Neuronal stem cell (in vitro differentiated cells): Measurements from ENCODE around the gene KIAA1671.

ENCODE experiments used
- DNase-seq: peaks from one replicate; pipeline ENCODE4 v3.0.0-alpha.2; 2013; ENCODE audit warnings: low spot score
- H2AFZ ChIP-seq: one replicate; pipeline ENCODE4 v1.6.1; 2013; ENCODE audit warnings: mild to moderate bottlenecking, low read length, inconsistent platforms
- H2AK5ac ChIP-seq: 2 replicates; pipeline ENCODE4 v1.6.1; 2013; ENCODE audit warnings: low read depth, mild to moderate bottlenecking, inconsistent platforms, low read length, moderate library complexity, mixed read lengths
- H2BK120ac ChIP-seq: 2 replicates; pipeline ENCODE4 v1.6.1; 2013; ENCODE audit warnings: low read depth, mild to moderate bottlenecking, inconsistent platforms, low read length, moderate library complexity, mixed read lengths
- H2BK12ac ChIP-seq: one replicate; pipeline ENCODE4 v1.6.1; 2013; ENCODE audit warnings: low read length, inconsistent platforms
- H2BK15ac ChIP-seq: 2 replicates; pipeline ENCODE4 v1.6.1; 2013; ENCODE audit warnings: mild to moderate bottlenecking, low read length, inconsistent platforms, mixed read lengths
- H2BK5ac ChIP-seq: one replicate; pipeline ENCODE4 v1.6.1; 2013; ENCODE audit warnings: inconsistent platforms, mild to moderate bottlenecking, low read length, moderate library complexity
- H3K14ac ChIP-seq: one replicate; pipeline ENCODE4 v1.6.1; 2013; ENCODE audit warnings: low read length, inconsistent platforms
- H3K18ac ChIP-seq: 2 replicates; pipeline ENCODE4 v1.6.1; 2013; ENCODE audit warnings: low read length, inconsistent platforms
- H3K23ac ChIP-seq: 2 replicates; pipeline ENCODE4 v1.6.1; 2013; ENCODE audit warnings: low read depth, mild to moderate bottlenecking, mixed read lengths, low read length, inconsistent platforms; ENCODE audit not compliant: poor library complexity
- H3K27ac ChIP-seq: replicated peaks from 3 replicates; pipeline ENCODE4 v1.5.1; 2013; ENCODE audit warnings: low read length, inconsistent platforms
- H3K27me3 ChIP-seq, 3 experiments: 2 replicates each; pipeline ENCODE4 v1.6.1; 2013; ENCODE audit warnings: low read length in 3 of 3, mild to moderate bottlenecking in 2 of 3, inconsistent platforms in 1 of 3, low read depth in 1 of 3, mixed read lengths in 1 of 3, moderate library complexity in 1 of 3; ENCODE audit not compliant: control insufficient read depth in 3 of 3, insufficient read depth in 3 of 3
- H3K36me3 ChIP-seq, 2 donors: replicated peaks in 1 of 2; 2 replicates each; pipeline ENCODE4 v1.6.1; 2013; ENCODE audit warnings: low read length in 2 of 2; ENCODE audit not compliant: control insufficient read depth in 2 of 2, insufficient read depth in 2 of 2
- H3K4ac ChIP-seq: 2 replicates; pipeline ENCODE4 v1.6.1; 2013; ENCODE audit warnings: inconsistent platforms, mild to moderate bottlenecking, low read length, moderate library complexity
- H3K4me1 ChIP-seq, 2 donors: 1 replicate in 1 of 2; 2 replicates in 1 of 2; pipeline ENCODE4 v1.6.1; 2013; ENCODE audit warnings: low read length in 2 of 2, low read depth in 1 of 2; ENCODE audit not compliant: control insufficient read depth in 2 of 2, insufficient read depth in 1 of 2
- H3K4me2 ChIP-seq: one replicate; pipeline ENCODE4 v1.6.1; 2013; ENCODE audit warnings: mild to moderate bottlenecking, low read length, inconsistent platforms; ENCODE audit not compliant: insufficient read depth, poor library complexity, severe bottlenecking
- H3K4me3 ChIP-seq, 2 donors: 2 replicates each; pipeline ENCODE4 v1.5.1; 2013; ENCODE audit warnings: low read length in 2 of 2, mild to moderate bottlenecking in 2 of 2, inconsistent platforms in 1 of 2, moderate library complexity in 1 of 2
- H3K79me1 ChIP-seq: one replicate; pipeline ENCODE4 v1.6.1; 2013; ENCODE audit warnings: low read depth, mild to moderate bottlenecking, inconsistent platforms, low read length, moderate library complexity
- H3K9ac ChIP-seq: one replicate; pipeline ENCODE4 v1.6.1; 2013; ENCODE audit warnings: mild to moderate bottlenecking, low read depth, low read length, inconsistent platforms; ENCODE audit not compliant: poor library complexity
- H3K9me3 ChIP-seq, 2 donors: replicated peaks in 1 of 2; 2 replicates each; pipeline versions ENCODE3 to v1.6.1; 2013; ENCODE audit warnings: low read length in 2 of 2, mild to moderate bottlenecking in 2 of 2, inconsistent platforms in 1 of 2, low read depth in 1 of 2, mixed read lengths in 1 of 2, moderate library complexity in 1 of 2; ENCODE audit not compliant: control insufficient read depth in 2 of 2, insufficient read depth in 1 of 2
- H4K8ac ChIP-seq: one replicate; pipeline ENCODE4 v1.6.1; 2013; ENCODE audit warnings: low read depth, mild to moderate bottlenecking, inconsistent platforms, low read length, moderate library complexity
- H4K91ac ChIP-seq: one replicate; pipeline ENCODE4 v1.6.1; 2013; ENCODE audit warnings: low read length, low read depth, mild to moderate bottlenecking, inconsistent platforms; ENCODE audit not compliant: poor library complexity
- WGBS, 2 donors: extraction: QIAGEN DNeasy Blood & Tissue Kit; methylation state at CpG; one replicate each; pipeline ENCODE4 v1.1.7; 2013; ENCODE audit warnings: missing lambda C conversion rate in 2 of 2, mixed read lengths in 1 of 2; ENCODE audit not compliant: insufficient read length in 2 of 2, insufficient replicate concordance in 1 of 2; ENCODE audit errors: extremely low coverage in 2 of 2; 5-methylcytosine and 5-hydroxymethylcytosine counted together

KIAA1671 gene

DNA sequence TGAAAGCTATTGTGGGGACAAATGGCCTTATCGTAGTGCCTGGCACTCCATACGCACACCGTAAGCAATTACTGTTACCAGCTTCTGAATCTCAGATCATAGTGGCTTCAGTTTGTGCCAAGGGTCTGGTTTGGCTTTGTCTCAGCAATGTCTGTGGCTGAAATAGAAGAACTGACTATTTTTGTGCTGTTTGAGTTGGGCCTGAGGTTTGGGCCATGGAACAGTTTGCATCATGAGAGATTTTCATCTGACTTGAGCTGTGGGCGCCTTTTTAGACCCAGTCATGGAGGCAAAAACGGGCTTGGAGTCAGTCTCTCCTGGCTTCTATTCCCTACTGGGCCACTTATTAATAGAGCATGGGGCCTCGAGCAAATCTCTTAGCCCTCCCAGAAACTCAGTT, 126.1 kb downstream of the KIAA1671 start:
- no peak for DNase-seq
- H3K36me3 ChIP-seq, result no peaks in the 10 kb centered on the region

DNA sequence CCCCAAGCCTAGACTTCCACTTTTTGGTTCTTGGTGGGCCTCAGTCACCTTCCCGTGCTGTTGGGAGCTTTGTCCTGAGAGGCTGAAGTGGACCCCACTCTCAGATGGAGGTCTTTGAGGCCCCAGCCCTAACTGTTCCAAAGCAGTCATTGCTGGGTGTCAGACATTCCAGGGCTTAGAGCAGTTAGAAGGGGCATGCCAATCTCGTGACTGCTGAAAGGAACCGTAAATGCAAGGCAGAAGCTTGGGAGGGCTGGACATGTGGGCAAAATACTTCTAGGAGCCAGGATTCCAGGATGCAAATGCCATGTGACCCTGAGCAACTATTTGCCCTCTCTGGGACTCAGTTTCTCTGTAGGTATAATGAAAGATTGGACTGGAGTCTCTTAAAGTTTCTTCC, 128.3 kb downstream of the KIAA1671 start:
- Histone ChIP-seq H3K9me3 (no peaks in the 10 kb centered on the region), H4K8ac (no peak overlapping the region), H3K23ac (no peak overlapping the region), H3K27me3 (no peaks in the 10 kb centered on the region), H2AFZ (no peak overlapping the region), H3K14ac (no peak overlapping the region), H3K79me1 (no peaks in the 10 kb centered on the region), H3K27ac (no peak overlapping the region), H2AK5ac (no peak overlapping the region), H2BK120ac (no peak overlapping the region), H3K36me3 (no peaks in the 10 kb centered on the region), H4K91ac (no peak overlapping the region), H3K4me1 (peaks cover 0 to 11% of the 10 kb centered on the region in 2 donors), H3K18ac (no peak overlapping the region), H2BK15ac (no peak overlapping the region), H2BK12ac (no peak overlapping the region), H3K4ac (no peak overlapping the region), H2BK5ac (no peak overlapping the region), H3K4me2 (no peak overlapping the region), H3K9ac (no peak overlapping the region), H3K4me3 (no peak overlapping the region)
- no peak for DNase-seq
- no CpG with 5 or more reads among the region's 3 CpGs for WGBS, 2 donors

More for the DNA sequence above, 126.1 kb downstream of the KIAA1671 start:
- H2BK15ac ChIP-seq, result no peak overlapping the region
- H3K14ac ChIP-seq, result no peak overlapping the region
- no peak overlapping the region for H3K4me2 ChIP-seq
- no peak overlapping the region for H3K18ac ChIP-seq
- no peak overlapping the region for H3K4ac ChIP-seq
- no peak overlapping the region for H2BK5ac ChIP-seq
- no peaks in the 10 kb centered on the region for H3K9me3 ChIP-seq
- no peak overlapping the region for H4K8ac ChIP-seq
- no peak overlapping the region for H4K91ac ChIP-seq
- no peaks in the 10 kb centered on the region for H3K27me3 ChIP-seq
- no peak overlapping the region for H2BK120ac ChIP-seq
- H3K4me3 ChIP-seq, result no peak overlapping the region
- no CpG with 5 or more reads among the region's 6 CpGs for WGBS, 2 donors
- H3K79me1 ChIP-seq, result no peaks in the 10 kb centered on the region
- H2AK5ac ChIP-seq, result no peak overlapping the region
- no peak overlapping the region for H2BK12ac ChIP-seq
- H3K23ac ChIP-seq, result no peak overlapping the region
- H2AFZ ChIP-seq, result no peak overlapping the region
- no peak overlapping the region for H3K9ac ChIP-seq
- no peak overlapping the region for H3K27ac ChIP-seq
- peaks cover 0 to 7% of the 10 kb centered on the region in 2 donors for H3K4me1 ChIP-seq

DNA sequence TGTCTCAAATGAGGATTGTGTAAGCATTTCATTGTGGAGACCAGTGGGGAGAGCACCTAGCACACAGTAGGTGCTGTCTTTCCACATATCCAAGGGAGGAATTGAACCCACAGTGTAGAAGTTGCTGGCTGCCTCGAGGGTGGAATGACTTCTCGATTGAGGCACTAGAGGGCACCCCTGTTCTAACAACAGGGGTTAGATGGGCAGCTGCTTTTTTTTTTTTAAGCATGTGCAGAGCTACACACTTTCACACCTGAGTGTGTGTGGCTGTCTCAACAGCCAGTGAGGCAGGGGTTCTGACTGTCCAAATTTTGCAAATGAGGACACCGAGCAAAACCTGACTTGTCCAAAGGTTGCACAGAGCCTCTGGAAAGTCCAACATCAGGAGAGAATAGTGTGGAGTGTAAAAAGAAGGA, 128.9 kb downstream of the KIAA1671 start:
- H3K27me3 ChIP-seq, result no peaks in the 10 kb centered on the region
- H2AFZ ChIP-seq, result no peak overlapping the region
- no peak overlapping the region for H3K9ac ChIP-seq
- no peak overlapping the region for H3K27ac ChIP-seq
- DNase-seq, result no peak
- no peak overlapping the region for H2BK12ac ChIP-seq
- H3K4me2 ChIP-seq, result no peak overlapping the region
- WGBS, 2 donors, result no CpG with 5 or more reads among the region's 3 CpGs
- no peak overlapping the region for H4K8ac ChIP-seq
- H2AK5ac ChIP-seq, result no peak overlapping the region
- no peak overlapping the region for H2BK120ac ChIP-seq
- H3K18ac ChIP-seq, result no peak overlapping the region
- no peaks in the 10 kb centered on the region for H3K36me3 ChIP-seq
- H3K23ac ChIP-seq, result no peak overlapping the region
- H3K4ac ChIP-seq, result no peak overlapping the region
- H3K9me3 ChIP-seq, result no peaks in the 10 kb centered on the region
- no peak overlapping the region for H2BK15ac ChIP-seq
- no peak overlapping the region for H2BK5ac ChIP-seq
- H4K91ac ChIP-seq, result no peak overlapping the region
- no peak overlapping the region for H3K14ac ChIP-seq
- H3K79me1 ChIP-seq, result no peaks in the 10 kb centered on the region
- H3K4me1 ChIP-seq, result peaks cover 0 to 11% of the 10 kb centered on the region in 2 donors
- H3K4me3 ChIP-seq, result no peak overlapping the region

DNA sequence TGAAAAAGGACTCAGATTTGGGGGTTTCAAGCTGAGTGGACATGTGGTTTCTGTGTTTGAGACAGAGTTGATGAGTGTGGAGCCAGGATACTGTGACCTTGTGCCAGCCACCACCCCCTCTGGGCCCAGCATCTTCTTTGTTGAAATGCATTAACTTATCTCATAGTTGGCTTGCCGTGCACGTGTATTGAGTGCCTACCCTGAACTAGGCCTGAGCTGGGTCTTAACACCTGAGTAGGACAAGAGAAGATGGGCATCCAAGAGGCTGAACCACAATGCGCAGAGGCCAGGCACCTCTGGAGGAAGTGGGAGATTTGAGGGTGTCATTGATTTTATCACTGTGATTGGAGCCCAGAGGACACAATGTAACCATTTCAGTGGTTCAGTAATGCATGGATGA, 129.6 kb downstream of the KIAA1671 start:
- no peak for DNase-seq
- Histone ChIP-seq H3K18ac (no peak overlapping the region), H3K9ac (no peak overlapping the region), H2BK5ac (no peak overlapping the region), H3K27ac (no peak overlapping the region), H3K36me3 (no peaks in the 10 kb centered on the region), H3K4me3 (no peak overlapping the region), H4K91ac (peak overlapping the region; percentile 38), H3K4ac (no peak overlapping the region), H3K23ac (no peak overlapping the region), H2BK120ac (no peak overlapping the region), H2BK15ac (no peak overlapping the region), H3K9me3 (no peaks in the 10 kb centered on the region), H3K79me1 (no peaks in the 10 kb centered on the region), H2BK12ac (no peak overlapping the region), H3K4me2 (no peak overlapping the region), H2AK5ac (no peak overlapping the region), H3K27me3 (no peaks in the 10 kb centered on the region), H3K4me1 (peaks cover 0 to 9% of the 10 kb centered on the region in 2 donors), H3K14ac (no peak overlapping the region), H4K8ac (no peak overlapping the region), H2AFZ (no peak overlapping the region)
- no CpG with 5 or more reads among the region's 3 CpGs for WGBS, 2 donors
